Activated CD8-positive, alpha-beta memory T cell treated with anti-CD3 and anti-CD28 coated beads, Interleukin-2, amount 50 U/mL, for 4 hours (primary cell): ENCODE measurements around the gene RPN1.
"Not testable (repeated sequence)": the region's sequence is repeated elsewhere in the genome, so short reads cannot be mapped to it uniquely, and the experiment has no call there.

ENCODE experiments used
- DNase-seq: peaks from one replicate; pipeline ENCODE4 v3.0.0-alpha.2; 2020

Gene RPN1

GRCh38 chr3:128650096-128651050, at the start of gene RPN1:
RPN1 (minus strand) TSS chr3:128650818; CDS start chr3:128650800, 18 bp downstream.
- DNase-seq = peak; percentile 95

DNA sequence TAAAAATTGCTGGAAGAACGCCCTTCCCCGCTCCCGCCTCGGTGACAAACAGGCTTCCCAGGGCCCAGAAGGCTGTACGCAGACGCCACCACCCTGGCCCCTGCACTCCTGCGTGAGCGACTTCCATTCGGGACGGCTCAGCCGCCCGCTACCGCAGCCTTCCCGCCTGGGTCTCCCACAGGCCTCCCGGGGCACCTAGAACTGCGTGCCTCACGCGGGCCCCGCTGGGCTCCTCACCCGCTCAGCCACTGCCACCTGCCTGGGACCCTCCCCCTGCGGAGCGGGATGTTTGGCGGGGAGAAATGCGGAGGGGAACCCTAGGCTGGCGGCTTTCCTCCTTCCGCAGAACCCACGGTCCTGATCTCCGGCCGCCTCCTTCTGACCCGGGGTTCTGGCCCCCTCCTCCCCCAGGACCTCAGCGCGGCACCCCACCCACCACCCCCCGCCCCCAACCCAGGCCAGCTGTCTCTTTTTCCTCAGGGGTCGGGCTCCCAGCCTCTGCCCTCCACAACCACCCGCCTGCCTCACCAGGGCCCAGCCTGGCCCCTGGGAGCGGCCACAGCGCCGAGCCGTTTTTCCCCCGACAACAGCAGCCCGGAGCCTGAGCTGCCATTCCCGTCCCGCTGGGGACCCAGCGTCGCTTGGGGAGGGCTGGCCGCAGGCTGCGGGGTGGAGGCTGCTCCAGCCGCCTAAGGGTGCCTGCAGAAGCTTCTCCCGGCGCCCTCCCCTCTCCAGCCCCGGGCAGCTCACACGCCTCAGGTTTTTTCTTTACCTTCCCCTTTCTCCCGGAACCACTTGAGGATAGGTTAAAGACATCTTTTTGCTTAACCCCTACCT, 47.8 kb upstream of the RPN1 start:
- peak; percentile 26 for DNase-seq

DNA sequence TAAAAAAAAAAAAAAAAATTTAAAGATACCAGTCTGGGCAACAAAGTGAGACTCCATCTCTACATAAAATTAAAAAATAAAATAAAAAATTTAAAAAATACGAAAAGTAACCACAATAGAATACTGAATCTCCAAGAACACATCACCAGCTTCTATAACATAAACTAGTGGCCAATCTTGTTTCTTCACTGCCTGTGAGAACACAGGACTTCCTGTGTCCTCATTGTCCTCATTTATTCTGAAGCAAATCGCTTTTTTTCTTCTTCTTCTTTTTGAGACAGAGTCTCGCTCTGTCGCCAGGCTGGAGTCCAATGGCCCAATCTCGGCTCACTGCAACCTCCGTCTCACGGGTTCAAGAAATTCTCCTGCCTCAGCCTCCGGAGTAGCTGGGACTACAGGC, 46.7 kb upstream of the RPN1 start:
- no peak for DNase-seq

GRCh38 chr3:128693696-128694095, 43.1 kb upstream of the RPN1 start:
- no peak for DNase-seq

GRCh38 chr3:128689060-128689459, 38.4 kb upstream of the RPN1 start:
- DNase-seq = no peak

DNA sequence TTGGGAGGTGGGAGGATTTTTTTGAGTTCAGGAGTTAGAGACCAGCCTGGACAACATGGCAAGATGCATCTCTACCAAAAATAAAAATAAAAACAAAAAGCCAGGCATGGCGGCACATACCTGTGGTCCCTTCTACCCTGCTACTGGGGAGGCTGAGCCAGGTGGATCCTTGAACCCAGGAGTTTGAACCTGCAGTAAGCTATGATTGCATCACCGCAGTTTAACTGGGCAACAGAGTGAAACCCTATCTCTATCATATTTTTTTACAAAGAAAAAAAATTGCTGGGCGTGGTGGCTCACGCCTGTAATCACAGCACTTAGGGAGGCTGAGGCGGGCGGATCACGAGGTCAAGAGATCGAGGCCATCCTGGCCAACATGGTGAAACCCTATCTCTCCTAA, 35.8 kb upstream of the RPN1 start:
- DNase-seq = no peak

- DNase-seq = no peak
Observed at GRCh38 chr3:128684986-128685726, 34.5 kb upstream of the RPN1 start.

DNA sequence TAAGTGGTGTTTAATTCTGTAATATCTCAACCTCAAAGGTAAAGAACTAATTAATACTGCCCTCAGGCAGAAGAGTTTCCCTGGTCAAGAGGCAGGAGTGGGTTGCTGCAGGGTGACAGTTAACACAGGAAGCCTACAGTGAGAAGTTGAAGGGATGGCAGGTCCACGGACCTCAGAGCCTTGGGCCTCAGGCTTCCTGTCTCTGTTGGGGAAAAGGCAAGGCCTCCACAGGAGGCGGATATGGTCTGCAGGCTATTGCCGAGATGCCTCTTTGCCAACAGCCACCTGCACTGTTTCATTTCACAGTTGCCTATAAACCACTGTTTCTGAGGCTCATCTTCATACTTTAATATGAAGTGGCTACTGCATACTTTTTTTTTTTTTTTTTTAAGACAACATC, 33.3 kb upstream of the RPN1 start:
- DNase-seq = no peak

GRCh38 chr3:128681369-128681829, 30.8 kb upstream of the RPN1 start:
- no peak for DNase-seq

DNA sequence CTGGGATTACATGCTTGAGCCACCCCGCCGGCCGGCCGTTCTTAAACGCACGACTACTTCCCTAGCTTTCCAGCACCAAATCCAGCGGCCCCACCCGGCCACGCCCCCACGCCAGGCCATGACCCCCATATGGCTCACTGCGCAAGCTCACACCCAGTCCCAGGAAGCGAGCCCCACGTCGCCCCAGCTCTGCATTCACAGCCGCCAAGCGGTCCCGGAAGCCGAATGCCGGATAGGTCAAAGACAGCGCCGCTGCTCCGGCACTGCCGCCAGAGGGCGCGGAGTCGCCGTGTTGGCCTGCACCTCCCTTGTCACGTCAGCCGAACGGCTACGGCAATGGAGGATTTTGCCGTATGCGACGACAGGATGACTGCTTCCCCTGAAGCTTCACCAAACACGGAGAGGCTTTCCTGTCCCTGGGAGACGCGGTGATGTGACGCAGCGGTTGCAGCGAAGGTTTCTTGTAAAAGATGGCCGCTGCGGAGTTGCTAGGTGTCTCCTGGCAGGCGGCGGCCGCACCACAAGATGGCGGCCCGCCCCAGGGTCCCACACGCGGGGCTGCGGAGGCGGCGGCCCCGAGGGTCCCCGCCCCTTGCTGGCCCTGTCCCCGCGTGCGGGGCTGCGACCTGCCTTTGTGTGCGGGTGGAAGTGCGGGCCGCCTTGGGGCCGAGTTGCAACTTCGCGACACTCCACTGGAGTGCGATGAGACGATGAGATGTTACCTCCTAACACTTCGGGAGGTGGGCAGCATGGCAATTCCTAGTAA, 30.2 kb upstream of the RPN1 start:
- DNase-seq = peak; percentile 96

DNA sequence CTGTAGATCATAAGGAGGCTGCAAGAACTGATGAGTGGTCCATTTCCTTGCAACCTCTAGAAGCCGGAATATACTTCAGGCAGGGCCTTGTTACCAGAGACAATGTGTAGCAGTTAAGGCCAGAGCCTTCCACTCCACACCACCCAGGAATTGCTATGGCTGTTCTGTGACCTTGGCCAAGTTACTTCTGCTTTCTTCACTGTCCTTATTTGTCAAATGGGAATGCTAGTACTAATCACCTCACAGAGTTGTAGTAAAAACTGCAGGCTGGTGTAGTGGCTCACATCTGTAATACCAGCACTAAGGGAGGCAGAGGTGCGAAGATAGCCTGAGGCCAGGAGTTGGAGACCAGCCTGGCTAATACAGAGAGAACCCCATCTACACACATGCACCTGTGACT, 28.7 kb upstream of the RPN1 start:
- DNase-seq = no peak

GRCh38 chr3:128675802-128676201, 25.2 kb upstream of the RPN1 start:
- not testable (repeated sequence) for DNase-seq

DNA sequence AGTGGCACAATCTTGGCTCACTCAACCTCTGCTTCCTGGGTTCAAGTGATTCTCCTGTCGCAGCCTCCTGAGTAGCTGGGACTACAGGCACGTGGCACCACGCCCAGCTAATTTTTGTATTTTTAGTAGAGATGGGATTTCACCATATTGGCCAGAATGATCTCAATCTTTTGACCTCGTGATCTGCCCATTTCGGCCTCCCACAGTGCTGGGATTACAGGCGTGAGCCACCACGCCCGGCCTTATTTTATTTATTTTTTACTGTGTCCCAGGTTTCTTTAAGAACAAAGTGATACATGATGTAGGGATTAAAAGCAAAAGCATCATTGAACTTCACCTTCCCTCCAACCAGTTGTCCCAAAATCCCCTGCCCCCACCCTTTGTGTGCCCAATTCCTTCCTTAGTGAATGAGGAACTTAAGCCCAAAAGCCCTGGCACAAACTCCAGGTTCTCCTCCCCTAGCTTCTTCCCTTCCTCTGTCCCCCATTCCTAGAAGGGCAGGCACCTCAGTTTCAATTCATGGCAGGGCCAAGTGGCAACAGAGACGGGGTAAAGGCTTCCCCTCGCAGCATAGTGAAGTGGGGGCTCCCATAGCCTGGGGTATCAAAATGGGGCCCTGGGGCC, 23.7 kb upstream of the RPN1 start:
- DNase-seq = no peak

DNA sequence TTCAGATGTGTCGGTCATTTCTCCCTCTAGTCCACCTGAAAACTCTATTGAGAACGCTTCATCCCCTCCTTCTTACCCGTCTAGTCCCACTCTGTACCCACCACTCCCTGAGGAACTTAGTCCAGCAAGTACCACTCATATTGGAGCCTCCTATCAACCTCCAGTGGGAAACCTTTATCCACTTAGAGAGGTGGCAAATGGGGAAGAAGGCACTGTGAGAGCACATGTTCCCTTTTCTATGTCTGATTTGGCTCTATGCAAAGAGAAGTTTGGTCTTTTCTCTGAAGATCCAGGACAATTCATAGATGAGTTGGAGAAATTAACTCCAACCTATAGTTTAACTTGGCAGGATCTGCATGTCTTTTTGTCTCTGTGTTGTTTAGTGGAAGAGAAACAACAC, 17.0 kb upstream of the RPN1 start:
- no peak for DNase-seq

GRCh38 chr3:128665362-128666021, 14.9 kb upstream of the RPN1 start:
- DNase-seq = no peak

DNA sequence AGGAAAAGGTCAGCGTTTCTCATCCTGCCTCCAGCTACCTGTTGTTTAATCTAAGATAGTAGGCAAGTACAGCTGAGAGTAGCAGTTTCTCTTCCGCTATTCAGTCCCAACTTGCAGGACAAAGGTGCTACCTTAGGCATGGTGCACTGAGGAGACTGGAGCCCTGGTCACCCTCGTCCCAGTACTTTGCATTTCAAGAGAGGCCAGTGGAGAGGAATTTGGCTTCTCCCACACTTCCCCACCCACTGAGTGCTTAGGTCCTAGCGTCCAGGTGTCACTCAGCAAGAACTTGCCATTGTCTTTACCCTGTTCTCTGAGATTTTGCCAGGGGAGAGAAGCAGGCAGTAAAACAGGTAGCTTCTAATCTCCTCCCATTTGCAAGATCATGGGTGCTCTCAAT, 12.5 kb upstream of the RPN1 start:
- DNase-seq = no peak

GRCh38 chr3:128655531-128655930, 4.9 kb upstream of the RPN1 start:
- DNase-seq = no peak

- peak; percentile 19 for DNase-seq
Observed at GRCh38 chr3:128653993-128654805, 3.6 kb upstream of the RPN1 start.

- peak; percentile 17 for DNase-seq
Observed at GRCh38 chr3:128653383-128653992, 2.9 kb upstream of the RPN1 start.
